Limb (tissue), 2 donors: ENCODE results near the gene OSBPL10.
"Not testable (repeated sequence)": the region's sequence is repeated elsewhere in the genome, so short reads cannot be mapped to it uniquely, and the experiment has no call there.

Experiments
- DNase-seq, 2 donors: peaks; one replicate each; pipeline ENCODE4 v3.0.0-alpha.2; 2016; ENCODE audit errors: extremely low spot score in 2 of 2

Gene OSBPL10

DNA sequence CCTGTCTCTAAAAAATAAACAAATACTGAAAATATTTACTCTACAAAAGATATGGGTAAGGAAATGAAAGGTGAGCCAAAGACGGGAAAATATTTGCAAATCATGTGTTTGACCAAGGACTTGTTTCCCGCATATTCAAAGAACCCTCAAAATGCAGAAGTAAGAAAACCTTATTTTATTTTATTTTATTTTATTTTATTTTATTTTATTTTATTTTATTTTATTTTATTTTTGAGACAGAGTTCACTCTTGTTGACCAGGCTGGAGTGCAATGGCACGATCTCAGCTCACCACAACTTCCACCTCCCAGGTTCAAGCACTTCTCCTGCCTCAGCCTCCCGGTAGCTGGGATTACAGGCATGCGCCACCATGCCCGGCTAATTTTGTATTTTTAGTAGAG, 11.9 kb upstream of the OSBPL10 start:
- not testable (repeated sequence) for DNase-seq

GRCh38 chr3:31988271-31988670, 7.2 kb upstream of the OSBPL10 start:
- DNase-seq = no peak

DNA sequence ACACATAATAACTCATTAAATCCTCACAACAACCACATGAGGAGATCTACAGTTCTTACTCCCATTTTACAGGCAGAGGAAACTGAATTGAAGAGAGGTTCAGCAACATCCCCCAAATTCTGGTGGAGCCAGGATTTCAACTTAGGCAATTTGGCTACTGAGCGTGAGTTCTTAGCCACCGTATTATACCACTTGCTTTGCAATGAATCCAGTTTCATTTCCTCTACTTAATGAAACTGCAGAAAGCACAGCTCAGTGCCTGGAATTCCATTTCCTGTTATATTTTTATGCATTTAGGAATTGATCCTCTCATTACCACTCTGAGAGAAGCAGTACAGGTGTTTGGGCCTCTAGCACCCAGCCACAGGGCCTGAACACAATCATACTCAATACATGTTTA, 4.8 kb upstream of the OSBPL10 start:
- DNase-seq = no peak

- DNase-seq = no peak
These were observed 3.3 kb upstream of the OSBPL10 start for GRCh38 chr3:31984321-31984720.

- peak in 1 of 2 donors; percentile 87 for DNase-seq
These were observed 394 bp downstream of the OSBPL10 start for GRCh38 chr3:31980530-31981205.

- DNase-seq = no peak
These were observed 1.9 kb downstream of the OSBPL10 start for GRCh38 chr3:31979001-31979697.

- no peak for DNase-seq
These were observed 2.5 kb downstream of the OSBPL10 start for GRCh38 chr3:31978553-31978952.

DNA sequence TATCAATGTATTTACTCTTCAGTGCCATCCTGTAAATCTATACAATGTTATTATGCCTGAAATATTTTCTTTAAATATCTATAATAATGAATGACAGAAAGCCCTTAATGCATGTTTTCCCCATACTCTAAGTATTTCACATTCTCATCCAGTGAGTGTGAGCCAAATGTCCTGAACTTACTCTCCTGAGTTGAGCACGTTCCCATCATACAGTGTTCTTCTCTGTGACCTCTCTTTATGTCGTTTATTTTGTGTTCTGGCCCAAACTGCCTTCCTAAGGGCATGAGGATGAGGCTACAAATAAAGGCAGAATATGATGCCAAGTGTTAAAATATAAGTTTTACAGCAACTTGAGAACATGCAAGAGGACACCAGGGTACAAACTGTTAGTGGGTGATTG, 3.3 kb downstream of the OSBPL10 start:
- DNase-seq = no peak

GRCh38 chr3:31976302-31976701, 4.8 kb downstream of the OSBPL10 start:
- no peak for DNase-seq

GRCh38 chr3:31974964-31975363, 6.1 kb downstream of the OSBPL10 start:
- DNase-seq = peak in 1 of 2 donors; percentile 74

- DNase-seq = no peak
These were observed 6.6 kb downstream of the OSBPL10 start for GRCh38 chr3:31974471-31974870.

- DNase-seq = no peak
These were observed 7.2 kb downstream of the OSBPL10 start for GRCh38 chr3:31973837-31974236.

- no peak for DNase-seq
These were observed 8.0 kb downstream of the OSBPL10 start for GRCh38 chr3:31973081-31973480.

- no peak for DNase-seq
These were observed 9.5 kb downstream of the OSBPL10 start for GRCh38 chr3:31971607-31972006.

DNA sequence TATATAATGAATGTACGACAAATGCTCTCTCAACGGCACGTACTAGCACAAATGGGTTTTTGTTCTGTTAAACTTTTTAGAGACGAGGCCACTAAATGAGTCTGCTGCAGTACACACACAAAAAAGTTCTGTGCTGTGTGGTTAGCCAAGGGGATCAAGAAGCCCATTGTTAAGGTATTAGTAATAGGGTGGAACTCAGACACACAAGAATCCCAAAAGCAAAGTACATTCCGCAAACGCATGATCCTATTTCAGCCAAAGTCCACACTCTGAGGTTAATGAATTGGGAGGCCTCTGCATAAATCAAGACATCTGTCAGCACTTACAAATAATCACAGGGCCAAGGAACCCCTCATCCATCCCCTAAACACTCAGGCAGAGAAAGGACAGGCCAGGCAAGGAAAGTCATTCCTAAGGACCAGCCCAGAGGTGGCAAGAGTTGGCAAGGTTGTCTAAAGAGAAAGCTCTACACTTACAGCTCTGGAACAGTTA, 12.1 kb downstream of the OSBPL10 start:
- peak; percentile 57 to 77 for DNase-seq

DNA sequence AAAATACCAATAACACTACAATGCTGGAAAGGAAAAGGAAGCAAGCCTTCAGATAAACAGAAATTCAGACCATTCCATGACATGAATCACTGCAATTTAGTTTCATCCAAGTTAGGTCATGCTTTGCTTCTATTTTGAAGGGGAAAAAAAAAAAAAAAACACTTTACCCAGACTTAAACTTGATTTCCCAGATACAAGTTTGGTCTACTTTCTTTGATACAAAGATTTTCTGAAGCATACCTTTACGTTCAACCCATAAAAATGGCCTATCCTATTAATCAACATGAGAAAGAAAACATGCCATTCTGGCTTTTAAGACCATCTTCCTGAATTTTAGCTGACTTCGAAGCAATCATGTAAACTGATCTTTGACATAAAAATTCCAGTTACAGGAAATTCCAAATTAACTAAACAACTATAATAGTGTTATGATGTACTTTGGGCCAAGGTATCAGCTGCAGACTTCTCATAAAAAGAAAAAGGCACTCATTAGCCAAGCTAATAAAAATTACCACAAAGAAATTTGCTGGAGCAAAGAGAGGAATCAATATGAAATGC, 12.6 kb downstream of the OSBPL10 start:
- DNase-seq = no peak

DNA sequence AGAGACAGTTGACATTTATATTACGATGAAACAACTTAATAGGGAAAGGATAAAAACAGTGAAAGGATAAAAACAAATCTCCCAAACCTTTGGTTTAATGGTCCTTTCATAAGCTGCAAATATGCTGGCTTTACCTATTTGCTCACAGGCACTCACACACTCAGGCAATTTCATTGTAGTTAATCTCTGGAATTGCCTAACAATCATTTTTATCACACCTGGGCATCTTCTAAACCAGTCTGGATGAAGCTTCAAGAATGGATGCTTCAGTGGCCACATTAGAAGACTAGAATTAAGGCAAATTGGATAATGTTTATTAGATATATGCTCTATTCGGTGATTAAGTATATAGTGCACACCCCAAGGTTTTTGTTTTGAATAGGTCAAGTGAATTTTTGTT, 13.5 kb downstream of the OSBPL10 start:
- DNase-seq = no peak

DNA sequence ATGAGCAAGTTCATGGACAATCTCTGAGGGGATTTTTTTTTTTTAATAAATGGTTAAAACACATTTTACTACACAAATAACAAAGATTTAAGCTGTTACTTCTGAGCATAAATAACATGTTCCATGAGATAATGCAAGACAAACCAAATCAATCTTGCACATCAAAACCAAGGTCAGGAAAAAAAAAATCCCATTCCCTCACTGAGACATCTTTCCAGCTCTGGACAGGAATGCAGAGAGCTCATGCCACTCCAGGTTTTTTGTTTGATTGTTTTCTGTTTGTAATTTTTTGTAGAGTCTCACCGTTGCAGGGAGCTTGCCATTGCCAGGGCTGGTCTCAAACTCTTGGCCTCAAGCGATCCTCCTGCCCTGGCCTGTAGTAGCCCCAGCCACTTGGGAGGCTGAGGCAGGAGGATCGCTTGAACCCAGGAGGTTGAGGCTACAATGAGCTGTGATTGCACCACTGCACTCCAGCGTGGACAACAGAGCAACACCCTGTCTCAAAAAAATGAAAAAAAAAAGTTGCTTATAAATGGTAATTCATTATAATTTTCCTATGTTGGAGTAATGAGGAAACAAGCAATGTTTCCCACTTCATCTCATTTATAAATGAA, 14.0 kb downstream of the OSBPL10 start:
- DNase-seq = no peak

GRCh38 chr3:31962801-31963205, 18.3 kb downstream of the OSBPL10 start:
- no peak for DNase-seq

- DNase-seq = no peak
These were observed 20.1 kb downstream of the OSBPL10 start for GRCh38 chr3:31960793-31961431.

- DNase-seq = no peak
These were observed 20.9 kb downstream of the OSBPL10 start for GRCh38 chr3:31959951-31960792.
